Measurements from ENCODE around the gene LPAR1. TPM values are rescaled to one million over a fixed set of nuclear protein-coding genes. Genes with fewer than 3 reads are reported as not detected.

Gene LPAR1
- total RNA-seq (ENCODE audit: unreplicated experiment), result 0.56 TPM
- long read RNA-seq, result 0 reads

DNA sequence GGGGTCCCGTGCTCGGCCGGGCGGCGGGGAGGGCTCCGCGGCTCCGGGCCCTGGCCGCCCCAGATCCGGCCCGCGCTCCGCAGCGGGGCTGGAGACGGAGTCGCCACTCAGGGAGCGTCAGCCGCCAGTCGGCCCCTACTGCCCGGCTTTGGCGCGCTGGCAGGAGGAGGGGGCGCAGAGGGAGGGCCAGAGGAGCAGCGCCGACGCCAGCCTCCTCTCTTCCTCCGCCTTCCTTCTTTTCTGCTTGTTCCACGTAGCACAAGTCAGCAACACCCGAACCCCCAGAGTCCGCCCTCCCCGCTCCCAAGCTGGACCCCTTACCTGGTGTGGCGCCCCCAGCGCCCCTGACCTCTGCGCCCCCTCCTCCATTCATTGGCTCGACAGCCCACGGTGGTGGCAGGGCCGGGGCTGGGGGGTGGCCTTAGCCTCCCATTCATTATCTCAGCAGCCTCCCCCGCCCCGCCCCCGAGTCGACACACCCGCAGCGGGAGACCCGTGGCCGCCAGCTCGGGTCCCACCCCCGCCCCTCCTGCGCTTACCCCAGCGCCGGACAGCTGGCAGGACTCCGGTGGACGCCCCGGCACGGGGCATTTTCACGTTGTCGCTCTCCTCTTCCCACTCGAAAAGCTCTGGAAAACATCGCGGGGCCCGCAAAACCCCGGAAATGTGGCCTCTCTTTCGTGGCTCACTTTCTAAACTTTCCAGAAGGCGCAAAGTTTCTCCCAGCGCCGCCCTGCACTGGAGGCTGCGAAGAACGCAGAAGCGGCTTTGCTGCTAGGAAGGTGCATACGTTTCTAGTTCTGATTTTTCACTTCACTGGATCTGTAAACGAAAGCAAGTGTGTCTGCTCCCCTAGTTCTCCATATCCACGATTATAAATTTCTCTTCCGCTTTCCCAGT is at the start of gene LPAR1:
Gene LPAR1, minus strand, starts transcription at position 140 of the 900 bp plus-strand sequence. CDS start 66,353 bp downstream, outside the sequence.
- peak; percentile 59 for DNase-seq
- peaks cover 16% of the 10 kb centered on the region for H3K27me3 Mint-ChIP-seq (ENCODE audit: unreplicated experiment)
- peak within 1 kb of the TSS; percentile 93 for H3K4me3 Mint-ChIP-seq (ENCODE audit: unreplicated experiment)
- peaks cover 3% of the 10 kb centered on the region for H3K9me3 Mint-ChIP-seq (ENCODE audit: unreplicated experiment)
- no peaks in the 10 kb centered on the region for H3K36me3 Mint-ChIP-seq (ENCODE audit: unreplicated experiment)
- H3K4me1 Mint-ChIP-seq (ENCODE audit: low read depth, unreplicated experiment), result peaks cover 2% of the 10 kb centered on the region
- H3K27ac Mint-ChIP-seq (ENCODE audit: unreplicated experiment), result no peak within 1 kb of the TSS
- TF ChIP-seq CTCF (IDR thresholded peaks at IDR 0.05; ENCODE audit: partially characterized antibody, unreplicated experiment), result no peak

DNA sequence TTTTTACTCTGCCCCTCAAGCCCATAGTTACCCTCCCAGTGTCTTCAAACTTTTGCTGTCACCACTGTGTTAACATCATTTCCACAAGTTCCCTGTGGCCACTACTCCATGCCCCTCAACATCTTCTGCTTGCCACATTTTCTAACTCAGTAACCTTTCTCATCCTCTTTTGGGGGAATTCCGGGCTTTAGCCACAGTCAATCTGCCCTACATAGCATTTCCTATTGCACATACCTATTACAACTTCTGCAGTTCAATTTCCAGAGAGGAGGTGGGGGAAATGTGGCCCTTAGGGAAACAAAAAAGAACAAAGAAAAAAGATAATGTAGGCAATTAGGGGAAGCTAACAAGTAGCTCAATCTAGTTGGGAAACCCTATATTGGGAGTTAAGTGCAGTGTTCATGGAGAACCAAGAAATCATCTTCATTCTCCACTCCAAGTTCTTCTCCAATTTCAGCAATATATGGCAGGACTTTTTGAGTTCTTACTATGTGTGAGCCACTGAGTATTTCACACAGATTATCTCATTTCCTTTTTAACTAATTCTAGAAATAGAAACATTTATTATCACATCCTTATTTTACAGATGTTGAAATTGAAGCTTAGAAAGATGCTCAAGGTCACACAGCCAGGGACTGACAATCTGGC is 40.2 kb upstream of the LPAR1 start:
- H3K4me3 Mint-ChIP-seq (ENCODE audit: unreplicated experiment), result no peak overlapping the region
- no peaks in the 10 kb centered on the region for H3K9me3 Mint-ChIP-seq (ENCODE audit: unreplicated experiment)
- H3K36me3 Mint-ChIP-seq (ENCODE audit: unreplicated experiment), result no peaks in the 10 kb centered on the region
- H3K4me1 Mint-ChIP-seq (ENCODE audit: low read depth, unreplicated experiment), result no peaks in the 10 kb centered on the region
- DNase-seq, result no peak
- no peak overlapping the region for H3K27ac Mint-ChIP-seq (ENCODE audit: unreplicated experiment)
- TF ChIP-seq CTCF (IDR thresholded peaks at IDR 0.05; ENCODE audit: partially characterized antibody, unreplicated experiment), result no peak
- H3K27me3 Mint-ChIP-seq (ENCODE audit: unreplicated experiment), result no peaks in the 10 kb centered on the region

GRCh38 chr9:111076519-111076918 is 38.2 kb upstream of the LPAR1 start:
- Mint-ChIP-seq H3K36me3 (ENCODE audit: unreplicated experiment) (no peaks in the 10 kb centered on the region), H3K4me3 (ENCODE audit: unreplicated experiment) (no peak overlapping the region), H3K27ac (ENCODE audit: unreplicated experiment) (no peak overlapping the region), H3K9me3 (ENCODE audit: unreplicated experiment) (no peaks in the 10 kb centered on the region), H3K4me1 (ENCODE audit: low read depth, unreplicated experiment) (no peaks in the 10 kb centered on the region), H3K27me3 (ENCODE audit: unreplicated experiment) (no peaks in the 10 kb centered on the region)
- no peak for DNase-seq
- TF ChIP-seq CTCF (IDR thresholded peaks at IDR 0.05; ENCODE audit: partially characterized antibody, unreplicated experiment), result no peak

DNA sequence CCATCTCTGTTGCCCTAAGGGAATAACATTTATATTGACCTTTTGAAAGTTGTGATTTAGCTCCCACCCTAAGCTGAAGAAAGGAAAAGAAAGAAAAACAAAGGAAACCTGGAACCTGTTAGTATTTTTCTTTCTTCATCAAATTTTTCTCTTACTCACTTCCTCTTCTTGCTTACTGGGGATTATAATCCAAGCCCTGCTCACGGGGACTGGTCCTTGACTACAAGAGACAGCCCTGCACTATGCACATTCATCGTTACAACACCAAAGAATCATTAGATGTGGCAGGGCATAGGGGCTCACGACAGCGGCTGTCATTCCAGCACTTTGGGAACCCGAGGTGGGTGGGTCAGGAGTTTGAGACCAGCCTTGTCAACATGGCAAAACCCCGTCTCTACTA is 37.8 kb upstream of the LPAR1 start:
- Mint-ChIP-seq H3K4me1 (ENCODE audit: low read depth, unreplicated experiment) (no peaks in the 10 kb centered on the region), H3K27ac (ENCODE audit: unreplicated experiment) (no peak overlapping the region)

More for the DNA sequence above, 37.8 kb upstream of the LPAR1 start:
- Mint-ChIP-seq H3K9me3 (ENCODE audit: unreplicated experiment) (no peaks in the 10 kb centered on the region), H3K36me3 (ENCODE audit: unreplicated experiment) (no peaks in the 10 kb centered on the region), H3K27me3 (ENCODE audit: unreplicated experiment) (no peaks in the 10 kb centered on the region), H3K4me3 (ENCODE audit: unreplicated experiment) (no peak overlapping the region)
- DNase-seq, result no peak
- no peak for TF ChIP-seq CTCF (IDR thresholded peaks at IDR 0.05; ENCODE audit: partially characterized antibody, unreplicated experiment)
